ENCODE measurements around the gene OPN5.
"Not testable (repeated sequence)": the region's sequence is repeated elsewhere in the genome, so short reads cannot be mapped to it uniquely, and the experiment has no call there.

OPN5 gene

DNA sequence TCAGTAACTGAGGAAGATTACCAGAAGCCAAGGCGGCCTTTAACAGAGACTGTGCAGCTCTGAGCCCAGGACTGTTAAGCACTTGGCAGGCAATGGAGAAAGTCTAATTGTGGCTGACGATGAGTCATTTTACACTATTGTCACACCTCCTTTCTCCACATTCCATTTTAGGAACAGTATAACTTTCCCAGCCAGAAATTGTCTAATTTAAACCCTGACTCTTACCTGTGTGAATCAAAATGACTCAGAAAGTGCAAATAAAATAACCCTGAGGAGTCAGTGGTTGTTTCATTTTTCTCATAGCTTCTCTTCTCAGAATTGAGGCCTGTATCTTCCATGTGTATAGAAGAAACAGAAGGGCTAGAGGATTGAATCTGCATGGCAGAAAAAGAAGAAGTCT lies 40.0 kb upstream of the OPN5 start:
- TF ChIP-seq, protein P1, sequence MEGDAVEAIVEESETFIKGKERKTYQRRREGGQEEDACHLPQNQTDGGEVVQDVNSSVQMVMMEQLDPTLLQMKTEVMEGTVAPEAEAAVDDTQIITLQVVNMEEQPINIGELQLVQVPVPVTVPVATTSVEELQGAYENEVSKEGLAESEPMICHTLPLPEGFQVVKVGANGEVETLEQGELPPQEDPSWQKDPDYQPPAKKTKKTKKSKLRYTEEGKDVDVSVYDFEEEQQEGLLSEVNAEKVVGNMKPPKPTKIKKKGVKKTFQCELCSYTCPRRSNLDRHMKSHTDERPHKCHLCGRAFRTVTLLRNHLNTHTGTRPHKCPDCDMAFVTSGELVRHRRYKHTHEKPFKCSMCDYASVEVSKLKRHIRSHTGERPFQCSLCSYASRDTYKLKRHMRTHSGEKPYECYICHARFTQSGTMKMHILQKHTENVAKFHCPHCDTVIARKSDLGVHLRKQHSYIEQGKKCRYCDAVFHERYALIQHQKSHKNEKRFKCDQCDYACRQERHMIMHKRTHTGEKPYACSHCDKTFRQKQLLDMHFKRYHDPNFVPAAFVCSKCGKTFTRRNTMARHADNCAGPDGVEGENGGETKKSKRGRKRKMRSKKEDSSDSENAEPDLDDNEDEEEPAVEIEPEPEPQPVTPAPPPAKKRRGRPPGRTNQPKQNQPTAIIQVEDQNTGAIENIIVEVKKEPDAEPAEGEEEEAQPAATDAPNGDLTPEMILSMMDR (IDR thresholded peaks at IDR 0.05; ENCODE audit: low read depth, low read length, missing control alignments), result no peak
- DNase-seq (ENCODE audit: extremely low read depth, low read depth), result no peak
- H3K4me3 ChIP-seq (replicated peaks; ENCODE audit: low read depth, low read length), result no peak overlapping the region

DNA sequence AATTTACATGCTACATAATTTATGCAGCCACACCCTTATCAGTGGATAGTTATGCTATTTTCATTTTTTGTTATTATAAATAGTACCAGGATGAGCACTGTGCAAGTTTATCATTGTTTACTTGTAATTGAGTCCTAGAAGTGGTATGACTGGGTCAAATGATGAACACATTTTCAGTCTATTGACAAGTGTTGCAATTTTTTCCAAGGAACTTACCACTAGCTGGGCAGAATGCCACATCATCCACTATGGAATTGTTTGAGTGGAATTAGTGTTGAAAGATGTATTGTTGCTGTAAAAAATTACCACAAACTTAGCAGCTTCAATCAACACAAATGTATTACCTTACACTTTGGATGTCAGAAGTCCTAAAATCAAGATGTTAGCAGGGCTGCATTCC lies 38.1 kb upstream of the OPN5 start:
- no peak for DNase-seq (ENCODE audit: extremely low read depth, low read depth)
- no peak overlapping the region for H3K4me3 ChIP-seq (replicated peaks; ENCODE audit: low read depth, low read length)
- TF ChIP-seq, protein P1 (IDR thresholded peaks at IDR 0.05; ENCODE audit: low read depth, low read length, missing control alignments), result no peak

GRCh38 chr6:47745269-47745668 lies 36.6 kb upstream of the OPN5 start:
- DNase-seq (ENCODE audit: extremely low read depth, low read depth); H3K4me3 ChIP-seq (replicated peaks; ENCODE audit: low read depth, low read length): not testable (repeated sequence)

DNA sequence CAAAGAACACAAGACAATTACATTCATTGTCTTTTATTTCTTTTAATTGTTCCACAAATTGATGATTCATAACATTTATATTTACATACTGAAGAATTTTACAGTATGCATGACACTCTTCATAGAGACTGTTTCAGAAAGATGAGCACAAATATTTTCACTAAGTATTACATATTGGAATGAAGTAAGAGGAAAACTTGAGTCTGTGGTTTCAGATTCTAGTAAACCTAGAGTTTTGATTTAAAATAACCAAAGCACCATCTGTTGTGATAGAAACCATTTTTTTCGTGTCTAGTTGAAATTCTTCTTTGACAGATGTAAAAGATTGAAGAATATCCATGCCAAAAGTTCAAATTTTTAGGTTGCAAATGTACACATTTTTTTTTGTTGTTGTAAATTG lies 32.1 kb upstream of the OPN5 start:
- no peak for DNase-seq (ENCODE audit: extremely low read depth, low read depth)
- no peak overlapping the region for H3K4me3 ChIP-seq (replicated peaks; ENCODE audit: low read depth, low read length)
- TF ChIP-seq, protein P1 (IDR thresholded peaks at IDR 0.05; ENCODE audit: low read depth, low read length, missing control alignments), result no peak

- no peak overlapping the region for H3K4me3 ChIP-seq (replicated peaks; ENCODE audit: low read depth, low read length)
- no peak for DNase-seq (ENCODE audit: extremely low read depth, low read depth)
- TF ChIP-seq, protein P1 (IDR thresholded peaks at IDR 0.05; ENCODE audit: low read depth, low read length, missing control alignments), result no peak
Measured at GRCh38 chr6:47752801-47753200, 29.0 kb upstream of the OPN5 start.

GRCh38 chr6:47759364-47759763 lies 22.5 kb upstream of the OPN5 start:
- H3K4me3 ChIP-seq (replicated peaks; ENCODE audit: low read depth, low read length), result no peak overlapping the region
- no peak for DNase-seq (ENCODE audit: extremely low read depth, low read depth)
- TF ChIP-seq, protein P1 (IDR thresholded peaks at IDR 0.05; ENCODE audit: low read depth, low read length, missing control alignments), result no peak

DNA sequence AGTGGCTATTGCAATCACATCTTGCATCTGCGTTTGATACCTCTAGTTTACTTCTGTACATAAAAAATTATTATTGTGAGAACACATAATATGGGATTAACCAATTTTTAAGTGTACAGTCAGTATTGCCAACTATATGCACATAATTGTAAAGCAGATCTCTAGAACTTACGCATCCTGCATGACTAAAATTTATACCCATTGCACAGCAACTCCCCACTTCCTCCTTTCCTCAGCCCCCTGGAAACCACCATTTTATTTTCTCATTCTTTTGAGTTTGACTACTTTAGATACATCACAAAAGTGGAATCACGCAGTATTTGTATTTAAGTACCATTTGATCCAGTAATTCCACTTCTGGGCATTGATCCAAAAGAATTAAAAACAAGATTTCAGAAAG lies 19.3 kb upstream of the OPN5 start:
- TF ChIP-seq, protein P1 (IDR thresholded peaks at IDR 0.05; ENCODE audit: low read depth, low read length, missing control alignments), result no peak
- H3K4me3 ChIP-seq (replicated peaks; ENCODE audit: low read depth, low read length), result no peak overlapping the region
- DNase-seq (ENCODE audit: extremely low read depth, low read depth), result no peak

All from HFF-Myc (cell line).